Upper lobe of left lung (tissue), 4 donors: Measurements from ENCODE around the gene RGS19.

Source experiments
- EP300 ChIP-seq, 4 donors: sonication (generic); formaldehyde crosslinking; IDR thresholded peaks; one replicate each; pipeline ENCODE4 v1.5.1; 2017; ENCODE audit warnings: antibody characterized with exemption in 4 of 4, control low read depth in 2 of 4
- POLR2A ChIP-seq, 4 donors: fragments of 450-650 bp; IDR thresholded peaks; one replicate each; pipeline ENCODE4 v1.5.1; 2016 to 2017; ENCODE audit warnings: antibody characterized with exemption in 4 of 4, mild to moderate bottlenecking in 2 of 4
- TF ChIP-seq, protein P1 (sequence below), 6 experiments: fragments of 450-650 bp in 4 of 6; fragments of 200-600 bp in 2 of 6; sonication (generic) in 2 of 6; IDR thresholded peaks; one replicate each; pipeline ENCODE4 v1.5.1; 2016 to 2019; ENCODE audit warnings: antibody characterized with exemption in 6 of 6

DNA sequence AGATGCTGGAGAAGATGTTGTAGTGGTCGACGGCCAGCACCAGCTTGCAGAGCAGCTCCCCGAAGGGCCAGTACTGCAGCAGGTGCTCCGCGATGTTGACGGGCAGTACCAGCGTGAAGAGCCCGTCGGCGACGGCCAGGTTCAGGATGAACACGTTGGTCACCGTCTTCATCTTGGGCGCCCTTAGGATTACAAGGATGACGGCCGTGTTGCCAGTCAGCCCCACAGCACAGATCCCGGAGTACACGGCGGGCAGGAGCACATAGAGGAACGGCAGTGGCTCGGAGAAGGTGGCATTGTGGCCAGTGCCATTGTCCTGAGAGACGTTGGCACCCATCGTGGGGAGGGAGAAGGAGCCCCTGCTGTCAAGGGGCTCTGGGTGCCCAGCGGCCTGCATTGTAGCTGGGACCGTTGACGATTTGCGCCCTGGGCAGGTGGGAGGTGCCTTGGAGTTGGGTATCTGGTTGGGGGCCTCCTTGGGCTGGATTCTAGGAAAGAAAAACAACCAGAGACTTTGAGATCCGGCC, 27.2 kb upstream of the RGS19 start:
- TF ChIP-seq, protein P1, sequence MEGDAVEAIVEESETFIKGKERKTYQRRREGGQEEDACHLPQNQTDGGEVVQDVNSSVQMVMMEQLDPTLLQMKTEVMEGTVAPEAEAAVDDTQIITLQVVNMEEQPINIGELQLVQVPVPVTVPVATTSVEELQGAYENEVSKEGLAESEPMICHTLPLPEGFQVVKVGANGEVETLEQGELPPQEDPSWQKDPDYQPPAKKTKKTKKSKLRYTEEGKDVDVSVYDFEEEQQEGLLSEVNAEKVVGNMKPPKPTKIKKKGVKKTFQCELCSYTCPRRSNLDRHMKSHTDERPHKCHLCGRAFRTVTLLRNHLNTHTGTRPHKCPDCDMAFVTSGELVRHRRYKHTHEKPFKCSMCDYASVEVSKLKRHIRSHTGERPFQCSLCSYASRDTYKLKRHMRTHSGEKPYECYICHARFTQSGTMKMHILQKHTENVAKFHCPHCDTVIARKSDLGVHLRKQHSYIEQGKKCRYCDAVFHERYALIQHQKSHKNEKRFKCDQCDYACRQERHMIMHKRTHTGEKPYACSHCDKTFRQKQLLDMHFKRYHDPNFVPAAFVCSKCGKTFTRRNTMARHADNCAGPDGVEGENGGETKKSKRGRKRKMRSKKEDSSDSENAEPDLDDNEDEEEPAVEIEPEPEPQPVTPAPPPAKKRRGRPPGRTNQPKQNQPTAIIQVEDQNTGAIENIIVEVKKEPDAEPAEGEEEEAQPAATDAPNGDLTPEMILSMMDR (IDR thresholded peaks at IDR 0.05), result no peak
- TF ChIP-seq EP300 (IDR thresholded peaks at IDR 0.05), result no peak
- TF ChIP-seq POLR2A (IDR thresholded peaks at IDR 0.05), result no peak
